DOHH2 (cell line): ENCODE results near the gene TOMM22.

Experiments used
- H3F3A ChIP-seq: fragments of 200-600 bp; sonication (generic), shearing (Covaris generic); 2 replicates; pipeline ENCODE4 v1.6.0; 2016; ENCODE audit warnings: antibody characterized with exemption, mild to moderate bottlenecking; ENCODE audit not compliant: control insufficient read depth, insufficient read depth
- H3K27ac ChIP-seq: fragments of 200-600 bp; sonication (generic); 2 replicates; pipeline ENCODE4 v1.5.1; 2014; ENCODE audit warnings: low read depth, mild to moderate bottlenecking, low read length, moderate library complexity
- H3K27me3 ChIP-seq: fragments of 200-600 bp; sonication (generic); 2 replicates; pipeline ENCODE4 v1.6.1; 2014; ENCODE audit warnings: mild to moderate bottlenecking, low read length, mixed read lengths; ENCODE audit not compliant: control insufficient read depth
- H3K36me3 ChIP-seq: fragments of 200-600 bp; sonication (generic); 2 replicates; pipeline ENCODE4 v1.6.1; 2014; ENCODE audit warnings: mild to moderate bottlenecking, low read length, moderate library complexity, mixed read lengths; ENCODE audit not compliant: control insufficient read depth
- H3K4me1 ChIP-seq: fragments of 200-600 bp; sonication (generic); 2 replicates; pipeline ENCODE4 v1.6.1; 2014; ENCODE audit warnings: mild to moderate bottlenecking, low read length, mixed read lengths; ENCODE audit not compliant: control insufficient read depth
- H3K4me2 ChIP-seq: fragments of 200-600 bp; sonication (generic); 2 replicates; pipeline ENCODE4 v1.6.0; 2014; ENCODE audit warnings: mild to moderate bottlenecking, low read length, moderate library complexity
- H3K4me3 ChIP-seq: fragments of 200-600 bp; sonication (generic); 2 replicates; pipeline ENCODE4 v1.5.1; 2014; ENCODE audit warnings: mild to moderate bottlenecking, low read length, mixed read lengths
- H3K79me2 ChIP-seq: fragments of 200-600 bp; sonication (generic); 2 replicates; pipeline ENCODE4 v1.6.1; 2014; ENCODE audit warnings: mild to moderate bottlenecking, low read length, mixed read lengths; ENCODE audit not compliant: control insufficient read depth
- H3K9me2 ChIP-seq: fragments of 200-600 bp; sonication (generic); replicated peaks from 2 replicates; pipeline ENCODE4 v1.6.1; 2014; ENCODE audit warnings: mild to moderate bottlenecking, low read length, mixed read lengths; ENCODE audit not compliant: control insufficient read depth
- H3K9me3 ChIP-seq: fragments of 200-600 bp; sonication (generic); 2 replicates; pipeline ENCODE4 v1.6.1; 2014; ENCODE audit warnings: antibody characterized with exemption, low read length, mixed read lengths; ENCODE audit not compliant: control insufficient read depth, insufficient read depth
- H4K20me1 ChIP-seq: fragments of 200-600 bp; sonication (generic); 2 replicates; pipeline ENCODE4 v1.6.0; 2014; ENCODE audit warnings: low read depth, mild to moderate bottlenecking, antibody characterized with exemption, low read length, moderate library complexity; ENCODE audit not compliant: control insufficient read depth, insufficient read depth
- EZH2phosphoT487 ChIP-seq: fragments of 200-600 bp; sonication (generic); IDR thresholded peaks from 2 replicates; pipeline ENCODE4 v1.6.1; 2017; ENCODE audit warnings: borderline replicate concordance, mild to moderate bottlenecking, antibody characterized with exemption, low read length, moderate library complexity, mixed read lengths
- TF ChIP-seq, protein P1 (sequence below): fragments of 200-600 bp; sonication (generic); IDR thresholded peaks from one replicate; pipeline ENCODE4 v1.5.1; 2014; ENCODE audit warnings: antibody characterized with exemption, mild to moderate bottlenecking, low read depth, low read length; ENCODE audit not compliant: poor library complexity, severe bottlenecking

TOMM22 gene

DNA sequence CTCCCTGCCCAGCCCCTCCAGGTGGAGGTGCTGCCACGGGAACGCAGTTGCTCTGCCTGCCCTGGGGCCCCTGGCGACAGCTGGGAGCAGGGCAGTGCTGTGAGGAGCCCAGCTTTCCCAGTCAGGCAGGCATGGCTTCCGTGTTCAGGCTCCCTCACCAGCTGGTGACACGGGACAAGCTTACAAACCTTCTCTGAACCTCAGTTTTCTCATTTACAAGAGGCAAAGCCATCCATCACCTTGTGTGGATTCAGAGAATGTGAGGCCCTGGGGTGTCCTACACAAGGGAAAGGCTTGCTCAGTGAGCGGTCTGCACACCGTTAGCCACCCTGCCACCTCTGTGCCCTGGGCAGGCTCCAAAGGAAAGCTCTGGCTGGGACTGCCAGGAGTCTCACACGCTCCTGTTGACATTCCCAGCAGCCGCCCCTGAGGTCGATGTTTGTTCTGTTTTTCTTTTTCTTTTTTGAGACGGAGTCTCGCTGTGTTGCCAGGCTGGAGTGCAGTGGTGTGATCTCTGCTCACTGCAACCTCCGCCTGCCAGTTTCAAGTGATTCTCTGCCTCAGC is 50.6 kb downstream of the TOMM22 start:
- H3K27me3 ChIP-seq: no peaks in the 10 kb centered on the region
- H3K4me1 ChIP-seq: no peaks in the 10 kb centered on the region
- TF ChIP-seq, protein P1, sequence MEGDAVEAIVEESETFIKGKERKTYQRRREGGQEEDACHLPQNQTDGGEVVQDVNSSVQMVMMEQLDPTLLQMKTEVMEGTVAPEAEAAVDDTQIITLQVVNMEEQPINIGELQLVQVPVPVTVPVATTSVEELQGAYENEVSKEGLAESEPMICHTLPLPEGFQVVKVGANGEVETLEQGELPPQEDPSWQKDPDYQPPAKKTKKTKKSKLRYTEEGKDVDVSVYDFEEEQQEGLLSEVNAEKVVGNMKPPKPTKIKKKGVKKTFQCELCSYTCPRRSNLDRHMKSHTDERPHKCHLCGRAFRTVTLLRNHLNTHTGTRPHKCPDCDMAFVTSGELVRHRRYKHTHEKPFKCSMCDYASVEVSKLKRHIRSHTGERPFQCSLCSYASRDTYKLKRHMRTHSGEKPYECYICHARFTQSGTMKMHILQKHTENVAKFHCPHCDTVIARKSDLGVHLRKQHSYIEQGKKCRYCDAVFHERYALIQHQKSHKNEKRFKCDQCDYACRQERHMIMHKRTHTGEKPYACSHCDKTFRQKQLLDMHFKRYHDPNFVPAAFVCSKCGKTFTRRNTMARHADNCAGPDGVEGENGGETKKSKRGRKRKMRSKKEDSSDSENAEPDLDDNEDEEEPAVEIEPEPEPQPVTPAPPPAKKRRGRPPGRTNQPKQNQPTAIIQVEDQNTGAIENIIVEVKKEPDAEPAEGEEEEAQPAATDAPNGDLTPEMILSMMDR: no peak
- no peak for TF ChIP-seq EZH2phosphoT487
- H3K9me3 ChIP-seq: no peaks in the 10 kb centered on the region
- no peaks in the 10 kb centered on the region for H4K20me1 ChIP-seq
- H3K9me2 ChIP-seq: no peaks in the 10 kb centered on the region
- no peaks in the 10 kb centered on the region; the same call in 1 of the 2 replicates for H3F3A ChIP-seq
- no peak overlapping the region for H3K27ac ChIP-seq
- H3K79me2 ChIP-seq: no peaks in the 10 kb centered on the region
- H3K36me3 ChIP-seq: peaks cover 93% of the 10 kb centered on the region
- H3K4me2 ChIP-seq: no peak overlapping the region
- no peak overlapping the region for H3K4me3 ChIP-seq

DNA sequence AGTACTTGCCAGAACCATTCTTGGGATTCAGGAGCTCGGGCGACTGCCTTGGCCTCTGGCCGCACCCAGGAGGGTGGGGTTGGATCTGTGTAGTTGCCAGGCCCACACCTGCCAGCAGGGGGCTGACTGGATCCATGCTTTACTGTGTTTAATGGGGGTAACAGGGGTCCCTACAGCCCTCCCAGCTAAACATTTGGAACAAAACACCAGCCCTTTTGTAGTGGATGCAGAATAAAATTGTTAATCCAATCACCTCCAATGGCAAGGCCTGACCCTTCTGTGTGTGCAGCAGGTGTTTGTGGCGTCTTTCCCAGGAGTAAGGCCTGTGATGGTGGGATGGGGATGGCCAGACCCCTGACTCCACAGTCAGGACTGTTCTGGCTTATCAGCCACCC is 51.6 kb downstream of the TOMM22 start:
- no peaks in the 10 kb centered on the region for H4K20me1 ChIP-seq
- H3K27ac ChIP-seq: no peak overlapping the region
- H3K36me3 ChIP-seq: peaks cover 93% of the 10 kb centered on the region
- H3K79me2 ChIP-seq: no peaks in the 10 kb centered on the region
- H3K4me2 ChIP-seq: no peak overlapping the region
- no peaks in the 10 kb centered on the region for H3K9me3 ChIP-seq
- H3K9me2 ChIP-seq: no peaks in the 10 kb centered on the region
- H3K4me1 ChIP-seq: no peaks in the 10 kb centered on the region
- H3K27me3 ChIP-seq: no peaks in the 10 kb centered on the region
- no peak overlapping the region for H3K4me3 ChIP-seq
- TF ChIP-seq EZH2phosphoT487: no peak
- TF ChIP-seq, protein P1: peak; percentile 96
- no peaks in the 10 kb centered on the region; the same call in 1 of the 2 replicates for H3F3A ChIP-seq

DNA sequence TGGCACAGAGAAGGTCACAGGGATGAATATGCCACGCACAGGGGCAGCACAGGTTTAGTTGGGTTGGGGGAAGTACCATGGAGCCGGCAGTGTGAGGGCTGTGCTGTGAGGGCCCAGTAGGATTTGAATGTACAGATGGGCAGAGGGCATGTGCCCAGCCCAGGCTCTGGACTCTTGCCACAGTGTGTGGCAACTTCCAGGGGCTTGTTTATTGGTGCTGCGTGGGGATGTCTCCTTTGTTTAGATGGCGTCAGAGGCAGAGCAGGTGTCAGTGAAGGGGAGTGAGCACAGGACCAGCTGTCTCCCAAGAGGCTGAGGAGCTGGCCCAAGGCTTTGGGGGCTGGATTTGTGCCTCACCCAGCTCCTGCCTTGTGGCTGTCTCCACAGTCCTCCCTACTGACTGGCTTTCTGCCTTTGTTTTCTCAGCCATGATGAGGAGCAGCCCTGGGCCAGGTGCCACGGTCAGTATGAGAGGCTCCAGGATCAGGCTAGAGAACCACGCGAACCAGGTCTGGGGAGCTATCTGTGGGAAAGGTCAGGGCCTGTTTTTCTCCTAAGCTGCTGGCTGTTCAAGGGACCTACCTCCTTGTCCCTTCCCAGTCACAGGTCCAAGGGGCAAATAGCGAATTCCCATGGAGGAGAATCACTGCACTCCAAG is 52.1 kb downstream of the TOMM22 start:
- Histone ChIP-seq H4K20me1 (no peaks in the 10 kb centered on the region), H3K4me1 (no peaks in the 10 kb centered on the region), H3K4me2 (no peak overlapping the region), H3K9me3 (no peaks in the 10 kb centered on the region), H3F3A (no peaks in the 10 kb centered on the region; the same call in 1 of the 2 replicates), H3K9me2 (no peaks in the 10 kb centered on the region), H3K27me3 (no peaks in the 10 kb centered on the region), H3K27ac (no peak overlapping the region), H3K4me3 (no peak overlapping the region), H3K36me3 (peaks cover 93% of the 10 kb centered on the region), H3K79me2 (no peaks in the 10 kb centered on the region)
- TF ChIP-seq, protein P1: no peak
- no peak for TF ChIP-seq EZH2phosphoT487
